ENCODE results near the gene NOSTRIN.

- TF ChIP-seq CTCF (IDR thresholded peaks at IDR 0.05; ENCODE audit: extremely low read depth in 1 of 2, insufficient read depth in 1 of 2, low read depth in 1 of 2, low read length in 2 of 2) (no peak), MAX (IDR thresholded peaks at IDR 0.05; ENCODE audit: insufficient read depth, insufficient read length) (no peak), EZH2 (IDR thresholded peaks at IDR 0.05; ENCODE audit: borderline replicate concordance, low read depth, low read length, severe bottlenecking) (no peak), POLR2AphosphoS5 (IDR thresholded peaks at IDR 0.05; ENCODE audit: insufficient read depth, low read depth, low read length) (no peak), MYC (IDR thresholded peaks at IDR 0.05; ENCODE audit: low read depth, low read length) (no peak), POLR2A (IDR thresholded peaks at IDR 0.05; ENCODE audit: low read depth, low read length) (no peak), FOS (IDR thresholded peaks at IDR 0.05; ENCODE audit: borderline replicate concordance, insufficient read depth, low read length) (no peak), GATA2 (IDR thresholded peaks at IDR 0.05; ENCODE audit: insufficient read depth, insufficient read length, low read depth, low read length) (no peak)
Measured at GRCh38 chr2:168767258-168767657, 35.2 kb upstream of the NOSTRIN start.
